ENCODE results near the gene MYH15. TPM values are rescaled to one million over a fixed set of nuclear protein-coding genes. Genes with fewer than 3 reads are reported as not detected.

Gene MYH15
- total RNA-seq, 4 donors from 2014 or later = 0.10 to 0.27 (median 0.13) TPM; not detected in 1

DNA sequence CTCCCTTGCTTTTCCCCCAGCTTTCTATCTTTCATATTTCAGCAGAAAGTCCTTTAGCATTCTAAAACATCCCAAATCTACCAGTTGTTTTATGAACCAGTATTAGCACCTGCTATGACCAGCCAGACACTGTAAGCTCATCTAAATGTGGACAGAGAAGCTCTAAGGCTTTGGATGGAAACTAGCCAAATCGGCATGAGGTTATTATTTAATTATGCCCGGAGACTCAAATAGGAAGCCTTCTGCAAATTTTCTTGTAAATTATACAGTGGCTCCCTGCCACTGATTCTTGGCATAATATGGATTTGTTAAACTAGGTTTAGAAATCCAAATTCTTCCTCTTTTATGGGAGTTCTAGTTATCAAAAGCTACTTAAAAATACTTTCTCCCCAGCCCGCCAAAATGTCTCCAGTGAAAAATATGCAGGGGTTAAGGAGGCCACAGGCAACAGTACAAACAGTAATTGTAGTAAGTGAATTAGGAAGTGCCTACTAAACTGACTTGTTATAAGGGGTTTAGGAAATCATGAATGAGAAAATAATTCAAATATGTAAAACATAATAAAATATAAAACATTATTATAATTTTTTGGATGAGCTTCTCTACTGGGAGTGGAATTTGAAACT is 15.4 kb downstream of the MYH15 start:
- H3K36me3 ChIP-seq = no peaks in the 10 kb centered on the region
- TF ChIP-seq POLR2A (IDR thresholded peaks at IDR 0.05) = no peak
- TF ChIP-seq, protein P1, sequence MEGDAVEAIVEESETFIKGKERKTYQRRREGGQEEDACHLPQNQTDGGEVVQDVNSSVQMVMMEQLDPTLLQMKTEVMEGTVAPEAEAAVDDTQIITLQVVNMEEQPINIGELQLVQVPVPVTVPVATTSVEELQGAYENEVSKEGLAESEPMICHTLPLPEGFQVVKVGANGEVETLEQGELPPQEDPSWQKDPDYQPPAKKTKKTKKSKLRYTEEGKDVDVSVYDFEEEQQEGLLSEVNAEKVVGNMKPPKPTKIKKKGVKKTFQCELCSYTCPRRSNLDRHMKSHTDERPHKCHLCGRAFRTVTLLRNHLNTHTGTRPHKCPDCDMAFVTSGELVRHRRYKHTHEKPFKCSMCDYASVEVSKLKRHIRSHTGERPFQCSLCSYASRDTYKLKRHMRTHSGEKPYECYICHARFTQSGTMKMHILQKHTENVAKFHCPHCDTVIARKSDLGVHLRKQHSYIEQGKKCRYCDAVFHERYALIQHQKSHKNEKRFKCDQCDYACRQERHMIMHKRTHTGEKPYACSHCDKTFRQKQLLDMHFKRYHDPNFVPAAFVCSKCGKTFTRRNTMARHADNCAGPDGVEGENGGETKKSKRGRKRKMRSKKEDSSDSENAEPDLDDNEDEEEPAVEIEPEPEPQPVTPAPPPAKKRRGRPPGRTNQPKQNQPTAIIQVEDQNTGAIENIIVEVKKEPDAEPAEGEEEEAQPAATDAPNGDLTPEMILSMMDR (IDR thresholded peaks at IDR 0.05 in 4 of 5, conservative IDR thresholded peaks at IDR 0.05 in 1 of 5) = no peak
- no peaks in the 10 kb centered on the region for H3K9me3 ChIP-seq
- intact Hi-C loops (cut with DNase I; ENCODE audit: low total_unique reads) (no loop called here), in situ Hi-C loops (cut with MboI; ENCODE audit: low sequenced_read_pairs in 4 of 4) (loop anchor here in 3 of 4 donors (5.0 to 10.0 kb wide), 2 partner anchors 57 to 60 kb away; no protein-coding TSS in a partner anchor)
- no peaks in the 10 kb centered on the region for H3K4me1 ChIP-seq
- H3K27me3 ChIP-seq = no peaks in the 10 kb centered on the region
- no peak for ATAC-seq
- no peak for DNase-seq
- H3K4me3 ChIP-seq = no peak overlapping the region
- no peak overlapping the region for H3K27ac ChIP-seq

- no peak overlapping the region for H3K27ac ChIP-seq
- DNase-seq (no peak), ATAC-seq (no peak)
- no peaks in the 10 kb centered on the region for H3K9me3 ChIP-seq
- H3K27me3 ChIP-seq = no peaks in the 10 kb centered on the region
- H3K4me1 ChIP-seq = no peaks in the 10 kb centered on the region
- TF ChIP-seq, protein P1 (IDR thresholded peaks at IDR 0.05 in 4 of 5, conservative IDR thresholded peaks at IDR 0.05 in 1 of 5) = peak in 1 of 5 experiments; percentile 19
- TF ChIP-seq POLR2A (IDR thresholded peaks at IDR 0.05) = no peak
- no peak overlapping the region for H3K4me3 ChIP-seq
- in situ Hi-C loops (cut with MboI; ENCODE audit: low sequenced_read_pairs in 4 of 4) = loop anchor here in 3 of 4 donors (5.0 to 10.0 kb wide), 2 partner anchors 58 to 61 kb away; no protein-coding TSS in a partner anchor
- intact Hi-C loops (cut with DNase I; ENCODE audit: low total_unique reads) = no loop called here
- no peaks in the 10 kb centered on the region for H3K36me3 ChIP-seq
These were observed 16.5 kb downstream of the MYH15 start for GRCh38 chr3:108493862-108494261.

- DNase-seq = no peak
- ATAC-seq = no peak
- H3K9me3 ChIP-seq = no peaks in the 10 kb centered on the region
- no peak overlapping the region for H3K27ac ChIP-seq
- no peak overlapping the region for H3K4me3 ChIP-seq
- H3K36me3 ChIP-seq = no peaks in the 10 kb centered on the region
- TF ChIP-seq POLR2A (IDR thresholded peaks at IDR 0.05) = no peak
- TF ChIP-seq, protein P1 (IDR thresholded peaks at IDR 0.05 in 4 of 5, conservative IDR thresholded peaks at IDR 0.05 in 1 of 5) = no peak
- no peaks in the 10 kb centered on the region for H3K27me3 ChIP-seq
- H3K4me1 ChIP-seq = peaks cover 9 to 10% of the 10 kb centered on the region in 2 donors
- in situ Hi-C loops (cut with MboI; ENCODE audit: low sequenced_read_pairs in 4 of 4) (loop anchor here in 3 of 4 donors (5.0 to 10.0 kb wide), 2 partner anchors 61 to 63 kb away; no protein-coding TSS in a partner anchor), intact Hi-C loops (cut with DNase I; ENCODE audit: low total_unique reads) (no loop called here)
These were observed 18.9 kb downstream of the MYH15 start for GRCh38 chr3:108491456-108491855.

GRCh38 chr3:108489776-108490175 is 20.6 kb downstream of the MYH15 start:
- in situ Hi-C loops (cut with MboI; ENCODE audit: low sequenced_read_pairs in 4 of 4) (loop anchor here in 3 of 4 donors (5.0 to 10.0 kb wide), 2 partner anchors 63 to 65 kb away; no protein-coding TSS in a partner anchor), intact Hi-C loops (cut with DNase I; ENCODE audit: low total_unique reads) (loop anchor here (1.0 kb wide), 1 partner anchor 63 kb away; no protein-coding TSS in a partner anchor)

More at GRCh38 chr3:108489776-108490175, 20.6 kb downstream of the MYH15 start:
- Histone ChIP-seq H3K36me3 (no peaks in the 10 kb centered on the region), H3K27me3 (no peaks in the 10 kb centered on the region), H3K4me1 (peaks cover 13 to 14% of the 10 kb centered on the region in 2 donors), H3K9me3 (no peaks in the 10 kb centered on the region), H3K27ac (no peak overlapping the region), H3K4me3 (no peak overlapping the region)
- ATAC-seq (peak; percentile 37 to 54), DNase-seq (no peak)
- no peak for TF ChIP-seq POLR2A (IDR thresholded peaks at IDR 0.05)
- TF ChIP-seq, protein P1 (IDR thresholded peaks at IDR 0.05 in 4 of 5, conservative IDR thresholded peaks at IDR 0.05 in 1 of 5) = peak; percentile 59 to 74 (median 72)

All from gastrocnemius medialis (tissue), 4 donors.